Mesenteric fat pad (tissue), 1 donor: ENCODE data around the gene KCNJ11. TPM values are rescaled to one million over a fixed set of nuclear protein-coding genes. Genes with fewer than 3 reads are reported as not detected.

Experiments
- DNase-seq: peaks from one replicate; pipeline ENCODE4 v3.0.0-alpha.2; 2020; ENCODE audit warnings: low spot score
- total RNA-seq: library from RNA; stranded (reverse); fragmentation: NEBNext Ultra II Directional; extraction: Animal tissue kit (Norgen Biotek cat#: 25700); gene quantifications from one replicate; pipeline ENCODE4 v1.2.1, GENCODE V29; 2021
- donor health status: DM: yes; HTN: yes; CAD: no.

The KCNJ11 gene
- total RNA-seq, 1 donor from 2014 or later = 3.5 TPM

- no peak for DNase-seq
Measured at GRCh38 chr11:17410606-17411379, 22.3 kb upstream of the KCNJ11 start.

DNA sequence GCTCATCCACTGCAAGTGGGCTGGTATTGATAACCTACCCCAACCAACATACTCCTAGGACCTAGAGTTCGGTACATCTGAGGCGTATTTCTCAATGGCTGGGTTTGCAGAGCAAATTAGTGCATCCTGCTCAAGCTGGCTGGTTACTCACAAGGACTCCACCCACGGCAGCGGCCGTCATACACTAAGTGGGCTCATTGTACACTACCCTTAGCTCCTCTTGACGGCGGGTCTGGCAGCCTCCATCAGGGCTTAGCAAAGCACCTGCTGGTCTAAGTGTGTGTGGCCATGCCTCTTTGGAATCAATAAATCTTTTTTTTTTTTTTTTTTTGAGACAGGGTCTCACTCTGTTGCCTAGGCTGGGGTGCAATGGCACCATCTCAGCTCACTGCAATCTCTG is 20.2 kb upstream of the KCNJ11 start:
- no peak for DNase-seq

DNA sequence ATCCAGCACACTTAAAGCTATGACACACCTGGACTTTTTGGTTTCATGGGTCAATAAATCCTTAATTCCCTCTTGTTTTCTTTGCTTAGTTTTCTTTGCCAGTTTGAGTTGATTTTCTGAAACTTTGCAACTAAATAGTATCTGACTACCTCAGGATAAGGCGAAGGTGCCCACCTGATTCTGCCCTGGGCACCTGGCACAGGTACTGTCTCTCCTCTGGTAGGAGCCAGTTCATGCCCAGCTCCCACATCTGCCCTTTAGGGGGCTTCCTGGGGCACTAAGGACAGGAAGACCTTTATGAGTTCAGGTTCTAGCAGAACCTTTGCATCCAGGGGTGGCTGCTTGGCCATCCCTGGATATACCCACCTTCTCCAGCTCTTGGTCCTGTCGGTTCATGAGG is 19.6 kb upstream of the KCNJ11 start:
- DNase-seq = no peak

GRCh38 chr11:17407575-17407974 is 19.1 kb upstream of the KCNJ11 start:
- DNase-seq = no peak

DNA sequence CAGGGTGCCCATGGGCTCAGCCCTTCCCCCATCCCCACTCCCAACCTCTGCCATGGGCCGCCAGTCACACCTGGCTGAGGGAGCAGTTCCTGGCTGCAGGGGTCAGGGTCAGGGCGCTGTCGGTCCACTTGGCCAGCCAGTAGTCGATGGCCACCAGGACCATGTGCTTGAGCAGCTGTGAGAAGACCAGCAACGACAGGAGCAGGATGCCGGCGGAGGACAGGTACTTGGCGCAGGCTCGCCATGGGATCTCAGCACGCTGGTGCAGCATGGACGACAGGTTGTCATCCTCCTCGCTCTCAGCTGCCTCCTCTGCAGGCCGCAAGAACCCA is 18.3 kb upstream of the KCNJ11 start:
- DNase-seq = no peak

DNA sequence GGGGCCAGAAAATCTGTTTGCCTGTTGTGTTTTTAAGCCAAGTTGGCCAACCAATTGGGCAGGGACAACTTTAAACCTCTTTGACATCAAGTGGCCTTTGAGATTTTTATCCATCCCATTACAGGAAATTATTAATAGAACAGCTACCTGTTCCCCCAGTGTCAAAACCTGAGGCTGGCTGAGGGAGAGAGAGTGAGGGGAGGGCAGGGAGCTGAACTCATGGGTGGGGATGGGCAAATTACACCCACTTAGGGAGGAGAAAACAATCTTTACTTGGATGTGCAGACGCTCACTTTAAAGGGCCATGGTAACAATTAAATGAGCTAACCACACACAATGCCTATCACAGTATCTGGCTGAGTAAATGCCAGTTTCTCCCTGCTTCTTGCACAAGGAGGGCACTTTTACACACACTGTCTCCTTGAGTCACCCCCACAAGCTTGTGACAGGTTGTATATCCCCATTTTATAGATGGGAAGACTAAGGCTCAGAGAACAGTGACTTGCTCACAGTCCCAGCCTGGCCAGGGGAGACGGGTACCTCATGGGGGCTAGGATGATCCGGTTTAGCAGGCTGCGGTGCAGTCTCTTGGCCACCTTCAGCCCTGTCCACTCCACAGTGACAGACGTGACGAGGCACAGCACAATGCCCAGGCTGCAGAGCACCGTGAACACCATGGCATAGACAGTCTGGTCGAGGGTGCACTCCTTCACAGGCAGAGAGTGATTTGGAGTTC is 17.8 kb upstream of the KCNJ11 start:
- DNase-seq = no peak

DNA sequence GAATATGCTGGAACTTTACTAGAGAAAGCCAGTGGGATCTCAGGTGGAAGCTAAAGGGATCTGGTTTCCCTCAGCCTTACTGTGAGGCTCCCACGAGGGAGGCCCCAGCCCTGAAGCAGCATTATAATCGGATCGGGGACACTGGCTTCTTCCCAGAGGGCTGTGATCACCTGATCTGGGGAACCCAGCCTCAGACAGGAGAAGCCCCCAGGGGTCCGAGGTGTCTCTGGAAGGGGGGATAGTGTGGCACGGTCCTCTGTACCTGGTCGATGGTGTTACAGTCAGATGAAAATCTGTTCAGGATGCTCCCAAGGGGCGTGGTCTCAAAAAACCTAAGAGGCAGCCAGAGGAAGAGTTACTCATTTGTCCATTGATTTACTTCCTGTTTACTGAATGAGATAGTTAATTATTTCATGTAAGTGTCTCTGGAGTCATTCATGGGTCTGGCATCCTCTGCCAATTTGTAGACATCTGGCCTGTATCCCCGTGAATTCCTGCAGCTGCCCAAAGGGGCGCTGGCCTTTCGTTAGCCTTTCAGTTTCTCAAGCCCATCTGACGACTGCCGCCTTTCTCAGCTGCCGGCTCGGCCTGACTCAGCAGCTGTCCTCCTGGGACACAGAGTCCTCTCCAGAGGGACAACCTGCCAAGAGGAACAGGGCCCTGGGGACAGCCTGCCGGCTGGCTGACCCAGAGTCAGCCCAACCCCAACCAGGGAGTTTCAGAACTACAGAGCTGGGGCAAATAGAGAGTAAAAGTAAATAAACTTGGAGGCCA is 17.0 kb upstream of the KCNJ11 start:
- DNase-seq = no peak

DNA sequence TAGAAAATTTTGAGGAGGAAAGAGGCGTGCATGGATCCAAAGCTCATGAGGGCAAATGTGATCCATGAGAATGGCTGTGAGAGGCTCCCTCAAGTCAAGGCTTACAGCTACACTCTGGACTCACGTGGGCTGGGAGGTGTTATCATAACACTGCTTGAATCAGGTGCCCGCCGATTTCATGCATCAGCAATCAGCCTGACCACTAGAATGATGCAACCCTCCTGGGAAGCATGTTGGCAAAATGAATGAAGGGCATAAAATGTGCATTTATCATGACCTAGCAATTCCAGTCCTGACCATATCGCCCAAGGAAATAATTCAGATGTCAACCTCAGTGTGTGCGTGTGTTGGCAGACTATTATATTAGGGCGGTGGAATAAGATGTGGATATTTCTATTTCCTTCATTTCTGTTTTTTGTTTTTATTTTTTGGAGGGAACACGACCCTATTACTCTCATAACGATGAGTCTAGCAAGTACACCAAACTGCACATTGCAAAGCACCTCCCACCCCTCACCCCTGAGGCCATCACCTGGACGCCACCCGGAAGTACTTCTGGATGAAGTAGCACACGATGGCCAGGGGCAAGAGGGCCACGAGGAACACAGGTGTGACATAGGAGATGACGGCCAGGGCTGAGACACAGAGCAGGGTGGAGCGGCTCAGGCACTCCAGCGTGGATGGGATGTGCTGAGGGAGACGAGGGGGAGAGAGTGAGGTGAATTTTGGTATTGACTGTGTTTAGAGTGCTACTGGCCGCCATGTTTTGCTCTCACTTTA is 15.7 kb upstream of the KCNJ11 start:
- no peak for DNase-seq

DNA sequence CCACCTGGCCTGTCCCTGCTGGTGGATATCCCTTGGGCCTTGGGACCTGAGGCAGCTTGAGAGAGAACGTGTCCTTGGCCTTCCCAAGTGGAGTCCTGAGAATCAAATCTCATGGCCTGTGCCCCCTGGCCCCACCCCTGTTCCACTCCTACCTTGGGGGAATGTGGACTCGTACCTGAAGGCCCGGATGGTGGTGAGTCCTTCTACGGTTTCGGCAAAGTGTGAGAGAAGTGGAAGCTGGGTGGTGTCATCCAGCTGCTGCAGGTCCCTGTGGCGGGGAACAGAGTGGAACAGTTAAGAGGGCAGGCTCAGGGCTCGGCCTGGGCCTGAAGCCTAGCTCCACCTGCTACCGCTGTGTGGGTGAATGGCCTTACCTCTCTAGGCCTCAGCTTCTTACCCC is 14.0 kb upstream of the KCNJ11 start:
- no peak for DNase-seq

DNA sequence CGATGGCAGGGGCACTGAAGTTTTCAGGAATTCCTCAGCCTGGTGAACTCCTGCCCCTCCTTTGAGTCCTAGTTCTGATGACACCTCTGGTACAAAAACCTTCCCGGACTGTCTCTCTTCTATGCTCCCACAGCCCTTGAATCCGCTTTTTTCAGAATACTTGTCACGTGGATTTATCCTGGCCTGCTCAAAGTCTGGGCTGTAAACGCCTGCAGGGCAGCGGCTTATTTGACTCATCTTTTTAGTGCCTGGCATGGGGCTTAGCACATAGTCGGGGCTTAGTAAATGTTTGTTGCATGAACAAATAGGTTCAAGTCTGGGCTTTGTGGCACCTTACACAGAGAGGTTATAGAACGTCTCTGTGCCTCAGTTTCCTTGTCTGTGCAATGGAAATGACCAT is 13.4 kb upstream of the KCNJ11 start:
- no peak for DNase-seq

DNA sequence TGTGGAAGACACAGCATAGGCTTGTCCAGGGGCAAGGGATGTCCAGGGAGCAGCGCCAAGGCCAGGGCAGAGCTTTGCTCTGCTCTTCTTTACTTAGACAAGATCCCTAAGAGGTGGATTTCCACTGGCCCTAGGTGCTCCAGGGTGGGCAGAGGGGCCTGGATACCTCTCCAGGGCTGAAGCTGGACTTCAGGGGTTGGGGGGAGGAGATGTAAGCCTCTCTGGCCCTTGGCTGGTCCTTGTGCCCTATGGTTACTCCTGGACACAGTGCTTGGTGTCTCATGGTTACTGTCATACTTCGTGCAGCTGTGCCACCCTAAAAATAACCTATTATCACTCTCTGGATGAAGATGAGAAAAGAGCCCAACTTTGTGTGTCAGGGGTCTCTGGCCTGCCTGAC is 12.9 kb upstream of the KCNJ11 start:
- DNase-seq = no peak

DNA sequence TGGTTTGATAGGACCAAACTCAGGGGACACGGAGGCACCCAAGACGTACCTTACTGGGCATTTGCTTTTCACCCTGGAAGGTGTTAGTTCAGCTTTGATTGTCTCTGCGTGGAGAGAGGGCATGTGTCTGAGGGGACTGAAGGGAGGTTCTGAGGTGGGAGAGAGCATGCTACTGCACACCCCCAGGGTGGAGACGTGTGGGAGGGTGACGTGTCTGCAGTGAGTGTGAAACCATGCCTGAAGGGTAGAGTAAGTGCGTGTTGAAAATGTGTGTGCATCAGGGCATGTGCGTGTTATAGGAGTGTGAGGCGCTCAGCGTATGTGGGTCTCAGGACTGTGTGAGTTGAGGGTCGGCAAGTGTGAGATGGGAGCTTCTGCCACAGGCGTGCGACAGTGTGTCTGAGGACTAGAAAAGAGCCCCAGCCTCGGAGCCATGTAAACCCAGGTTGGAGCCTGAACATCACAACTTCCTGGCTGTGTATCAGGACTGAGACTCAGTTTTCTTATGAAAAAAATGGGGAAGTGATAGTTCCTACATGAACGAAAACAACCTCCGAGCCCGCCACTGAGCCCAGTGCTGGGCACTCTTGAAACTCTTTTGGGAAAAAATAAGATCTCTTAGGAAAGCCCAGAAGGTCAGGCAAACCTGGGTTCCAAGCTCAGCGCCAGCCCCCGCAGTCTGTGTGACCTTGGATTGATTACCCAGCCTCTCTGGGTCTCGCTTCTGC is 11.8 kb upstream of the KCNJ11 start:
- DNase-seq = no peak

DNA sequence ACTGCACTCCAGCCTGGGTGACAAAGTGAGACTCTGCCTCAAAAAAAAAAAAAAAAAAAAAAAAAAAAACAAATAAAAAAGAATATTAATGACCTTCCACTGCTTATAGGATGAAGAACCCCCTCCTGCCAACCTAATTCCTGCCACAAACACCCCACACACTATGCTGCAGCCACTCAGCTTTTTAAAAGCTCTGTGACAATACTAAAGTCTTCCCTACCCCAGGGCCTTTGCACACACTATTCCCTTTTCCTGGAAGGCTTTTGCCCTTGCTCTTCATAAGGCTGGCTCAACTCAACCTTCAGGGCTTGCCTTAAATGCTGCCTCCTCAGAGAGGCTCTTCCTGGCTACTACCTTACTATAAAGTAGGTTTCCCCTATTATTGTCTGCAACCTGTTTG is 10.8 kb upstream of the KCNJ11 start:
- no peak for DNase-seq

- DNase-seq = no peak
Measured at GRCh38 chr11:17397311-17398002, 9.0 kb upstream of the KCNJ11 start.

- no peak for DNase-seq
Measured at GRCh38 chr11:17396598-17397310, 8.3 kb upstream of the KCNJ11 start.

- DNase-seq = no peak
Measured at GRCh38 chr11:17395978-17396377, 7.5 kb upstream of the KCNJ11 start.

- DNase-seq = no peak
Measured at GRCh38 chr11:17395554-17395961, 7.1 kb upstream of the KCNJ11 start.

GRCh38 chr11:17394743-17395390 is 6.4 kb upstream of the KCNJ11 start:
- DNase-seq = no peak

- no peak for DNase-seq
Measured at GRCh38 chr11:17393472-17393871, 5.0 kb upstream of the KCNJ11 start.
